Measurements from ENCODE around the gene RANBP10. TPM values are rescaled to one million over a fixed set of nuclear protein-coding genes. Genes with fewer than 3 reads are reported as not detected.
"Not testable (repeated sequence)": the region's sequence is repeated elsewhere in the genome, so short reads cannot be mapped to it uniquely, and the experiment has no call there.

Gene RANBP10
- total RNA-seq, 4 donors from 2014 or later: 6.0 to 9.8 (median 8.3) TPM

- no peak for DNase-seq (ENCODE audit: low spot score)
- peak; percentile 1 for ATAC-seq (ENCODE audit: low FRiP score)
- TF ChIP-seq CTCF (IDR thresholded peaks at IDR 0.05): no peak
Measured at GRCh38 chr16:67841198-67841815, 34.9 kb upstream of the RANBP10 start.

GRCh38 chr16:67837811-67838210 lies 31.5 kb upstream of the RANBP10 start:
- no peak for ATAC-seq (ENCODE audit: low FRiP score)
- TF ChIP-seq CTCF (IDR thresholded peaks at IDR 0.05): no peak
- DNase-seq (ENCODE audit: low spot score): no peak

GRCh38 chr16:67837190-67837589 lies 30.8 kb upstream of the RANBP10 start:
- DNase-seq (ENCODE audit: low spot score); ATAC-seq (ENCODE audit: low FRiP score): not testable (repeated sequence)

- DNase-seq (ENCODE audit: low spot score): no peak
- no peak for TF ChIP-seq CTCF (IDR thresholded peaks at IDR 0.05)
- no peak for ATAC-seq (ENCODE audit: low FRiP score)
Measured at GRCh38 chr16:67834242-67834614, 27.9 kb upstream of the RANBP10 start.

GRCh38 chr16:67833415-67834241 lies 27.3 kb upstream of the RANBP10 start:
- DNase-seq (ENCODE audit: low spot score) (peak; percentile 91), ATAC-seq (ENCODE audit: low FRiP score) (peak; percentile 91)

GRCh38 chr16:67833030-67833414 lies 26.7 kb upstream of the RANBP10 start:
- no peak for TF ChIP-seq CTCF (IDR thresholded peaks at IDR 0.05)
- ATAC-seq (ENCODE audit: low FRiP score) (peak; percentile 49), DNase-seq (ENCODE audit: low spot score) (no peak)

More at GRCh38 chr16:67833415-67834241, 27.3 kb upstream of the RANBP10 start:
- no peak for TF ChIP-seq CTCF (IDR thresholded peaks at IDR 0.05)

GRCh38 chr16:67828651-67829050 lies 22.3 kb upstream of the RANBP10 start:
- ATAC-seq (ENCODE audit: low FRiP score) (no peak), DNase-seq (ENCODE audit: low spot score) (no peak)
- no peak for TF ChIP-seq CTCF (IDR thresholded peaks at IDR 0.05)

All from omental fat pad (tissue), 4 donors.